Tongue (tissue), 2 donors: ENCODE results near the gene TIGD2. TPM values are rescaled to one million over a fixed set of nuclear protein-coding genes. Genes with fewer than 3 reads are reported as not detected.

Experiments used
- DNase-seq: peaks from one replicate; pipeline ENCODE4 v3.0.0-alpha.2; 2015
- total RNA-seq: library from RNA; depleted of rRNA; stranded (reverse); fragments of >200 nt; gene quantifications from one replicate; pipeline ENCODE4 v1.2.3, GENCODE V29; 2014

The TIGD2 gene
- total RNA-seq, result 7.0 TPM

DNA sequence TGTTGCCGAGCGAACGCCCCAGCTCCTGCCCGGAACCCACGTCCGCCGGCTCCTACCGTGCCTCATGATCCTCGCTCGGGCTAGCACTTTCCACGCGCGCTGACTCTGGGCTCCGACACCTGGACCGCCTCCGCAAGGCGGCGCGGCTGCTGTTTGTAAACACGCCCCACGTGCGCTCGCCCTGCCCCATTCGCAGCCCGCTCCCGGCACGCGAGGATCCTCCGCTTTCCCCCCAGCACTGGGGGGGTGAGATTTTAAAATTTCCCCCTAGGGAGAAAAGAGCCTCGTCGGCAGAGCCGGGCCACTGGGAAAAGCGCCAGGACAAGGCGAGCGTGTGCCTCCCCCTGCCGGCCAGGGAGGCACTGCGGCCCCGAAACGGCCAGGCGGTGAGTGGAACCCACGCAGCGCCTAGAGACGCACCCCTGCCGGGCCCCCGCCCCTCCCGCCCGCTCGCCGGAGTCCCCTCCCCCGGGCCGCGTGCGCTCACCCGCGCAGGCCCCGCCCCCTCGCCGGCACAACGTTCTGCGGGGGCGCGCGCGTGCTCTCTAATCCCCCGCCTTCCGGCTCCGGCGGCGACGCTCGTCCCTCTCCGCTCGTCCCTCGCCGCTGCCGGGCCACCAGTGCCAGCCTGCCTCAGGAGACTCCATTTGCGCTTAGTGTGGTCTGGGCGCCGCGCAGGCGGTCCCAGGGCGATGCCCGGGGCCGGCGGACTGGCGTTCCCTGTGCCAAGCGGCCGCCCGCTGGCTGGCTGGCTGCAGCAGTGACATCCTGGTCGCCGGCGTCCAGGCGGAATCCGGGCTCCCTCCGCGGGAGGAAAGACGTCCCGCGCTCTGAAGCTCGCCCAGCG is at the start of gene TIGD2:
Gene TIGD2 (plus strand): TSS at position 548 of the 847 bp plus-strand sequence. CDS start 1,442 bp downstream, outside the sequence.
- peak; percentile 96 for DNase-seq

DNA sequence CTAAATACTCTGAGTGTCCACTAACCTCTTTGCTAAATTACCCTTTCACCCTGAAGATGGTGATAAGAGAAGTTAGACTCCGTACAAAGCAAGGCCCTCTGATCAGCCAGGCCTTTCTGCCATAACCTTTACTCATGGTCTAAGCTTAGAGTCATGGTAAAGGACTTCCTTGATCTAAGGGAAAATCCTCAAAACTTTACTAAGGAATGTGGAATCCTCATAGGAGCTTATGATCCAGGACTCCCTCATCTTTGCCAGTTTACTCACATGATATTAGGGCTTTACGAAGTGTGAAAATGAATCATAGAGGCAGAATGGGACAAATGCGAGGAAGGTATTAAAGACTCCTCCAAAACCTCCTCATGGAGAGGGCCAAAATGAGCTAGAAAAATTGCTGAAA is 46.5 kb upstream of the TIGD2 start:
- DNase-seq, result no peak

DNA sequence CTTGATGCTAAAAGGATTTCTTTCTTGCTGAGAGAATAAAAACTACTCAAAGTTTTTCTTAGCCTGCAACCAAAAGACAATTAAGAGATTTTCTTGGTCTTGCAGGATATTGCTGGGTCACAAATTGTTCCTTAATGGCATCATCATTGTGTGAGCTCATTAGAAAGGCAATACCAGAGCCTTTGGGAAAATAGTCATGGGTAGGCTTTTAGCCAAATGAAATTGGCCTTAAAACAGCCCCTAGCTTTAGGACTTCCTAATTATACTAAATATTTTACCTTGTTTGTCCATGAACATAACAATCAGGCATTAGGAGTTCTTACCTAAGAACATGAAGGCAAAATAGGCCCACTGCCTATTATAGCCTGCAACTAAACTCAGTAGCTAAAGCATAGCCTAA is 43.9 kb upstream of the TIGD2 start:
- DNase-seq, result no peak

DNA sequence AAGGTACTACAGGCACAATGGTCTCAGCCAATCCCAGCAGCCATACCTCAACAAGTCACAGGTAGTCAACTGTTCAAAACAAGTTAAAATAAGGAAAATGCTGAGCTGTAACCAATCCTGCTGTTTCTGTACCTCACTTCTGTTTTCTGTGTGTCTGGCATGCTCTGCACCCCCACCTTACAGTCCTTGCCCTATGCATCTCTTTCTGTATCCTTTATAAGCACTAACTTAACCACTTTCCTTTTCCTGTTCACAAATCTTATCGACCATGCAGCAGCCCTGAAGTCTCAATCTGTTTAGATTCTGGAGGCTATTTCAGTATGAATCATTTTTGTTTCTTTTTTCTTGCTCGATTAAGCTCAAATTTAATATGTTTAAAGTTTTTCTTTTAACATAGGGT is 41.9 kb upstream of the TIGD2 start:
- no peak for DNase-seq

DNA sequence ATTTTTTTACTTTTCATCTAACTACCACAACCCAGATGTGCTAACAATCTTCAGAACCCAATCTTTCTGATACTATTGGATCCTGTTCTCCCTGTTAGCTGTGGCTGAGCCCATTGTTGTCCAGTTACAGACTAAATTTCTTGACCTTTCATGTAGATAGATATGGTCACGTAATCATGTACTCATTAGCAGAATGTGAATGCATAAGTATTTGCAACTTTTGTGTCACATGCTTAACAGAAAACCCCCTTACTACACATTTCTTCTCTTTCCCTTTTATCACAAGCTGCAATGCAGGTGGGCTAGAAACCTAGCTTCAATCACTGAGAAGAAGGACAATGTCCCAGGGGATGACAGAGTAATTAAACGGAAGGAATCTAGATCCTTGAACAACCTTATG is 41.3 kb upstream of the TIGD2 start:
- DNase-seq, result no peak

DNA sequence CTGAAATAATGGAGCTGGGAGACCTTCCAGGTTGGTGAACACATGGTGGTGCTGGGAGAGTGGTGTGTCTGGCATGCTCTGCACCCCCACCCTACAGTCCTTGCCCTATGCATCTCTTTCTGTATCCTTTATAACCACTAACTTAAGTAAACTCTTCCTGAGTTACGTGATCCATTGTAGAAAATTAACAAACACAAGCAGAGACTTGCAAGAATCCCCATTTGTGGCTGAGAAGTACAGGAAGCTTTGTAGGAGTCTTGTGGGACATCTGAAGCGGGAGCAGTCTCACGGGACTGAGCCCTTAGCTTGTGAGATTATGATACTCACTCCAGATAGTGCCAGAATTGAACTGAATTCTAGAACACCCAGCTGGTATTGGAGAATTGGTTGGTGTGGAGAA is 40.0 kb upstream of the TIGD2 start:
- DNase-seq, result no peak

DNA sequence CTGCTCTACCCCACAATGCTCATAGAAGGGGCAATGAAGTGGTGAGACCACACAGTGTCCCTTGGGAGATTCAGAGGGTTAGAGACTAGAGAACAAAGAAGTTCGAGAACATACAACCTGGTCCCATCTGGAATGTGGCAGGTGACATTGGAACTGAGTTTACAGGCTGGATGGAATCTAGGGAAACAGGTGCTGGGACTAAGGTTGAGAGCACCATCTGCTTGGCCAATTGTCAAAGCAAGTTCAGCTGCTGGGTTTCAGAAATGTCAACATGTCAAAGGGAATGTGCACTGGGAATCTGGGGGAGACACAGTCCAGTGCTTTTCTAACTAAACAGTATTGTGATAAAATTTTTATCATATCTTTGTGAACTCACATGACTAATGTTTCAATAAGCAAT is 38.4 kb upstream of the TIGD2 start:
- peak; percentile 55 for DNase-seq

DNA sequence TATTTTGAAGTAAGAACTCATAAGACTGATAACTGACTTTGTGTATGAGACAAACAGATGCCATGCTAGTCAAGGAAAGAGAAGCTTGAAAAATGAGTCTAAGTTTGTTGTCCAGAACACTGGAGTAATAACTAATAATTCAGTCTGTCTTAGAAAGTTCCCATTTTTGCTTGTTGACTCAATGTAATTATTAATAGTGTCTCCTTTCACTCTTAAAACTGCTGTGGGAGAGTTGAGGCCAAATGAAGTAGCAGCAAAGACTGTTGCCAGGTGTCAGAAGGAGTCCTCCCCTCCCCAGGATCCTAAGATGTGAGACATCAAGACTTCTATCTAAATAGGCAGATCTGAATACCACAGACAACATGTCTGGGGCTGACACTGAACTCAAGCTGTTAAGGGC is 33.6 kb upstream of the TIGD2 start:
- DNase-seq, result no peak

DNA sequence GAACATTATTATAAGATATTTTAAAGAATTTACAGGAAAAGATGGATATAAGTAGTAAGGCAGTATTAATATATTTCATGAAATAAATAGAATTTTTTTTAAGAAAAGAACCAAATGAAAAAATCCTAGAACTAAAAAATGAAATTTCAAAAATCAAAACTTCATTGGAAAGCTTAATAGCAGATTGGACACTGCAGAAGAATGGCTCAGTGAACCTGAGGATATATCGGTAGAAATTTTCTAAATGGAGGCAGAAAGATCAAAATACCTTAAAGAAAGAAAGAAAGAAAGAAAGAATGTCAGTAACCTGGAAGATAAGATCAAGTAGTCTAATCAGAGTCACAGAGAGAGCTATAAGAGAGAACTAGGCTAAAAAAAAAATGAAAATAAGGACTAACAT is 33.0 kb upstream of the TIGD2 start:
- no peak for DNase-seq

DNA sequence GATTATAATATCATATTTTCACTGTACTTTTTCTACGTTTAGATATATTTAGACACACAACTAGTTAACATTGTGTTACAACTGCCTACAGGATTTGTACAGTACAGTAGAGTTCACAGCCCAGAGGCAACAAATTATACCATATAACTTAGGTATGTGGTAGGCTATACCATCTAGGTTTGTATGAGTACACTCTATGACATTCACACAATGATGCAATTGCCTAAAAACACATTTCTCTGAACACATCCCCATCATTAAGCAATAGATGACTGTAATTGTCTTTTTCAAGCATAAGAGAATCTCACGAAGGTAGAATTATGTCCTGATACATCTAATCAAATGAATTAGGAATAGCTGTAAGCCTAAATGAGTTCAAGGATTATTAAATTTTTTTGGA is 12.3 kb upstream of the TIGD2 start:
- no peak for DNase-seq

DNA sequence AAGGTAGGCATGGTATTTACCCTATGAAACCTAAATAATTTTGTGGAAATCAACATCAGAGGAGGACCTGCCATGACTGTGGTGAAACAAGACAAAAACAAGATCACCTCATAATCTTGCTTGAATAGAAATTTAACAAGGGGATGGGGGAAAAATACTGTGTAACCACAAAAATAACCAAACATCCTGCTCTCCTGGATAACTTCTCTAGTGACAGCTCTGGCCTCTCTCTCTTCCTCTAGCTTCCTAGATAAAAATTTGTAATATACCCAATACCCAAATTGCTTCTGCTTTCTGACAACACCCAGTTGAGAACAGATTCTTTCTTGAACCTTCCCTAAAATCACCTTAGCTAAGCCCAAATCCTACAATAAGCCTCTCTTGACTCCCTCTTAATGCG is 11.9 kb upstream of the TIGD2 start:
- no peak for DNase-seq

DNA sequence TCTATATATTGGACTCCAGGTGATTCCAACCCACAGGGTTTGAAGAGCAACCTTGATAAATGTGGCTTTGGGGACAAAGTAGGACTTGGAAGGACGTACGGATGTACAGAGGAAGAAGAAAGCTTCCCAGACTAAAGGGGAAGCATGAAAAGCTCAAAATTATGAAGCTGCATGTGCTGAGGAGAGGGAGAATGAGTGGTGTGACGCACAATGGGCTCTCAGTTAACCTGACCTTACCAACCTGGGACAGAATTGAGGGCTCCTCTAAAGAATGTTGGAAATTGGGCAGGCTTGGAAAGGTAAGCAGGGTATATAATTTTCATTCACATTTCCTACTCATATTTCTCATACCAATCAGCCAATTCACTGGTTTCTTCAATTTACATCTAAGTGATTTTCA is 10.5 kb upstream of the TIGD2 start:
- no peak for DNase-seq

DNA sequence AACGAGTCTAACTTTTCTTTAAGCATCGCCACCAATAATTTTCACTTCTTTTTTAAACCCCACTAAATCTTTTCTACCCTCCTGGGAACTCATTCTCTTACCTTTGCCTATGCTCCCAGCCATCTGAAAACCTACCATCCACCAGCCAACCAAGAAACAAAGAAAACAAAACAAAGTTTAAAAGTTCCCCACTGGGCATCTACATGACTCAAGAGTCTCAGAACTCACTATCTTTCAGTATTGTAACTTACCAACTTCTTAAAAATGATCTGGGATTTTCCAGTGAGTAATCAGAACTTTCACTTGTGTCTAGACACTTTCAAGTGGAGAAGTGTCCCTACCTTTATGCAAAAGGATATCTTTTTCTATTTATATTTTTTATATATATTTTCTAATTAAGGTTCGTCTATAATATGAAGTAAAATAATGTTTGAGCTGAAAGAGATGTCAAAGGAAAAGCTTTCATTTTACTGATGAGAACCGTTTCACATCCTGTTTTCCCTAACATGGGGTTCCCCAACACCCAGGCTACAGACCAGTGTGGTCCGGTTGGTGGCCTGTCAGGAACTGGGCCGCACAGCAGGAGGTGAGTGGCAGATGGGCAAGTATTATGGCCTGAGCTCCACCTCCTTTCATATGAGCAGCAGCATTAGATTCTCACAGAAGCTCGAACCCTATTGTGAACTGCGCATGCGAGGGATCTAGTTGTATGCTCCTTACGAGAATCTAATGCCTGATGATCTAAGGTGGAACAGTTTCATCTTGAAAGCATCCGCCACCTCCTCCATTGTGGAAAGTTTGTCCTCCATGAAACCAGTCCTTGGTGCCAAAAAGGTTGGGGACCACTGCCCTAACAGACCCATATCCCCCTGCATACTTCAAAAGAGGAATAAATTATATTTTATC is 9.8 kb upstream of the TIGD2 start:
- DNase-seq, result no peak

DNA sequence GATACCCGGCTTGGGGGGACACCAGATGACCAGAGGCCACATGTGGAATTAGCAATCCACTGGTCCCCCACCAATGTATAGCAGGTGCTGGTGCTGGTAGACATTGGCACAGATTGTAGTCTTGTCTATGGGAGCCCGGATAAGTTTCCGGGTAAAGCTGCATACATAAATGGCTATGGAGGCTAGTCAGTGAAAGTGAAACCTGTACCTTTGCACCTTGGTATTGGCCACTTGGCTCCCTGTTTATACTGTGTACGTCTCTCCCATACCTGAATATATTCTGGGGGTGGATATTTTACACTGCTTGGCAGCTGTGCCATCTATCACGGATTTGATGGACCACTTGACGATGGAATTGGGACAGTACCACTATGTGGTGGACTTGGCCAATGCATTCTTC is 5.6 kb upstream of the TIGD2 start:
- DNase-seq, result no peak

DNA sequence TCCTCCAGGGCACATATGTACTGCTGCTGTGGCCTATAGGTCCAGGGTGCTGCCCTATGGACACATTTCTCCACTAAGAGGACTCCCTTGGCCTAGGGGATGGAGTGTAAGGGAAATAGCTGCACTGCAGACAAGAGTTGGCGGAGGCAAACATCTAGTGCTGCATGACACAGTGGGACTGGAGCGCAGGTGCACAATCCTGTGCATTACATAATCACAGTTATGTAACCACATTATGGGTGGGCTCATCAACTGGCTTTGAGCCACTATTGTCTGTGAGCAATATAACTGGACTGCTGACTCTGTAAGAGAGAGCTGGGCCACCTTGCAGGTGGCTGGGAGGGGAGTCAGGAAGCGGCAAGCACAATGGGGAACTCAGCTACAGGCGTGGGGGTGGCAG is 3.2 kb upstream of the TIGD2 start:
- DNase-seq, result no peak

DNA sequence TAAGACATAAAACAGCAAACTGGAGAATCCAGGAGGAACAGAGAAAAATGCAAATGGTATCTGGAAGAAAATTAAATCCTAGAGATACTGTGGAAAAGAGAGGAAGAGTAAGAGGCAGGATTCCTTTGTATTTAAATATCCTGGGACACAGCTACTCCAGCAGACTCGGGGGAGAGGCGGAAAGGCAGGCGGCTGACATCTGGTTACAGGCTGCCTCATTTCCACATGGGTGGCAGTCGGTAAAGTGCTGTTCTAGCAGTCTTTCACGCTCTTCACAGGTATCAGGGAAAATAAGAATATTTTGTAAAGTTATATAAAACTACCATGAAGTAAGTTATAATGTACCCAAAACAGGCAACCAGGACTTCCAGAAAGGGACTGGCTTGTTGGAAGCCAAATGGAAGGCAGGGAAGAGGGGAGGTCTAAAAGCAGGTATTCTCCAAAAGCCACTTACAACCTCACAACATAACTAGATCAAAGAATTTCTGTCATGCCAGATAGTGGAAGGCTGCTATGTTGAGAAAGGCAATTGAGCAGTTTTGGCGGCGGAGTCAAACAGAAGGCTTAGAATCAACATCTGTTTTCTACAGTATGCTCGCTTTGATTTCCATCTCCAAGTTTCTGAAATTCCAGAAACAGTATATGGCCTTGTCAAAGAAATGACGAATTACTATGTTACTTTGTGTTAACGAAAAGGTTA is 1.3 kb upstream of the TIGD2 start:
- peak; percentile 50 for DNase-seq

DNA sequence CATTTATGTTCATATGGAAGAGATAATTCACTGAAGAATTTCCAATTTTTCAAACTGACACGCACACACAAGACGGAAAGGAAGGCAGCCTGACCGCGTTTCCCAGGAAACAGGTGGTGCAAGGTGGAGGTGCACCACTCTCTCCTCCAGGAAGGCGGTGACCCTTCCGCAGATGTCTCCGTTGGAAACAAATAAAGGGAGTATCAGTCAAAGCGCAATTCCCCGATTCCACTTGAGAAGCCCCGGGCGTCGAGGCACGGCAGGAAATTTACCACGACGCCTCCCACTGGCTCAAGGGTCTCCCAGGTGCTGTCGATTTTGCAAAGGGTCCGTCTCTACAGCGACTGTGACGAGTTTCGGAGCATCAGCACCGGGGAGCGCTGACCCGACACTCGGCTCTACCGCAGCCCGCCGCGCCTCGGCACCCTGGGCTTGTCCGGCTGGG is 770 bp upstream of the TIGD2 start:
- no peak for DNase-seq

DNA sequence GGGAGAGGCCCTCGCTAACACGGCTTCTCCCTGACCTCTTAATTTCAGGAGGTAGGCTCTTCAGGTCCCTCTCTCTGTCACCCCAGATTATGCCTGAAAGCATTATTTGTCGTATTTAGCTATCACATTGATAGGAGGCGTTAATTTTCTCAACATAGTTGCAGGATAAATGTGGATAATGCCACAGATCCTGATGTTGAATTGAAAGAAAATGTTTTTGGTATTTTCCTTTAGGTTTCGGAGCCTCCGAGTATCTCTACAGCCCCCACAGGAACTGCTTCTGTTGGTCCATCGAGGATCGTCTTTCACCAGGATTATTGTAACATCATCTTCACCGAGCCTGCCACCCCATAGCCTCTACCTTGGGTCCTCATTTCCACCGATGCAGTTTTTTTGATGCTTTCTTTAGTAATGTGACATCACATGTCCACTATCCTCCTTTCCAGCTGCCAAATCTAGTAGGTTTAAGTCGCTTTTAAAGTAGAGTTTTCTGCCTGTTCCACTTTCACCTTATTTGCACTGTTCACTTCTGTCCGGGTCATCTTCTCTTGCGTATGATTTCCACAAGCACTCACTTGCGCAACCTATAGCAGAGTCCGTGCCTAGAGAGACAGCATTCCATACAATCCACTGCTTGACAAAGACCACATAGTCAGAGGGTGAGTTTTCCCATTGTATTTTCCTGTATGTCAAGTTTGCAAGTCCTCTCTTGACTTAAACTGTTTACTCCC is 665 bp downstream of the TIGD2 start:
- DNase-seq, result peak; percentile 34

DNA sequence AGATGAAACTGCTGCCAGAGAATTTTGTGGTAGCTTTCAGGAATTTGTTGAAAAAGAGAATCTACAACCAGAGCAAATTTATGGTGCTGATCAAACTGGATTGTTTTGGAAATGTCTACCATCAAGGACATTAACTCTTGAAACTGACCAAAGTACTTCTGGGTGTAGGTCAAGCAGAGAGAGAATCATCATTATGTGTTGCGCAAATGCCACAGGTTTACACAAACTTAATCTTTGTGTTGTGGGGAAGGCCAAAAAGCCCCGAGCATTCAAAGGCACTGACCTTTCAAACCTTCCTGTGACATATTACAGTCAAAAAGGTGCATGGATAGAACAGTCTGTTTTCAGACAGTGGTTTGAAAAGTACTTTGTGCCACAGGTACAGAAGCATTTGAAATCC is 2.1 kb downstream of the TIGD2 start:
- DNase-seq, result no peak

DNA sequence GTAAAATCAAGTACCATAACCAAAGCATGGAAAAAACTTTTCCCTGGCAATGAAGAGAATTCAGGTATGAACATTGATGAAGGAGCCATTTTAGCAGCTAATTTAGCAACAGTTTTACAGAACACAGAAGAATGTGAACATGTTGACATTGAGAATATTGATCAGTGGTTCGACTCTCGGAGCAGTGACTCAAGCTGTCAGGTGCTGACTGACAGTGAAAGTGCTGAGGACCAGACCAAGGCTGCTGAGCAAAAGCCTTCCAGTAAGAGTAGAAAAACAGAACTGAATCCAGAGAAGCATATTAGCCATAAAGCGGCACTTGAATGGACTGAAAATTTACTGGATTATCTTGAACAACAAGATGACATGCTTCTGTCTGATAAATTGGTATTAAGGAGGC is 2.8 kb downstream of the TIGD2 start:
- DNase-seq, result no peak

DNA sequence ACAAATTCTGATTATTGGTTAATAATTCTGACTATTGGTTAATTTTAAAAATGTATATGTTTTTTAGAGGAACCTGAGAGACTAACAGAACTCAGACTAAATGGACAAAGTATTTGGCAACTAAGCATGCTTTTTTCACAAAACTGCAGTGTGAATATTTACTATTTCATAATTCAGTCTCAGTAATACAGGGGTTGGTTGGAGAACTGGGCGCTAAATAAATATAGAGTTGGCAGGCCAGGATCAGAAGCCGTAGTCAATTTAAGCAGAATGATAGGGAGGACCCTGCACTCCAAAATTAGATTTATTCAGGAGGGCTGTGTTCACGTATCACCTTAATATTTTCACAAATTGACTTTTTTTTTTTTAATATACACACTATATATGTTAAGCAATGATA is 5.8 kb downstream of the TIGD2 start:
- DNase-seq, result no peak

DNA sequence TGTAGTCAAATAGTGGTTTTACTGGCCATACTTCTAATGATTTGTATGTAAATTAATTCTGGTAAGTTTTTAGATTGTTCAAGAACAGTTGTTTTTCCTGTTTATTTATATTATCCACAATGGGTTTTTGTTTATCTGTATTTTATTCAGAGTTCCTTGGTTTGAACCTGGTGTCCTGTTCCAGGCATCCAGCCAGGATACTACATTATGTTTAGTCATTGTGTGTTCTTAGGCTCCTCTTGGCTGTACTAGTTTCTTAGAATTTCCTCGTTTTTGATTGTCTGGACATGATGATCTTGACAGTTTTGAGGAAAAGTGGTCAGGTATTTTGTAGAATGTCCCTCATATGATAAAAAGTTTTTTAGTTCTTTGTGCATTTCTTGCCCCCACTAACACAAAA is 7.8 kb downstream of the TIGD2 start:
- DNase-seq, result no peak
